GM12801 (cell line): ENCODE results near the gene MPZL2.

Source experiments
- TF ChIP-seq, protein P1 (sequence below): IDR thresholded peaks from one replicate; pipeline ENCODE4 v1.5.1; 2011; ENCODE audit warnings: control low read depth; ENCODE audit not compliant: insufficient read length; ENCODE audit errors: extremely low read depth

Gene MPZL2

DNA sequence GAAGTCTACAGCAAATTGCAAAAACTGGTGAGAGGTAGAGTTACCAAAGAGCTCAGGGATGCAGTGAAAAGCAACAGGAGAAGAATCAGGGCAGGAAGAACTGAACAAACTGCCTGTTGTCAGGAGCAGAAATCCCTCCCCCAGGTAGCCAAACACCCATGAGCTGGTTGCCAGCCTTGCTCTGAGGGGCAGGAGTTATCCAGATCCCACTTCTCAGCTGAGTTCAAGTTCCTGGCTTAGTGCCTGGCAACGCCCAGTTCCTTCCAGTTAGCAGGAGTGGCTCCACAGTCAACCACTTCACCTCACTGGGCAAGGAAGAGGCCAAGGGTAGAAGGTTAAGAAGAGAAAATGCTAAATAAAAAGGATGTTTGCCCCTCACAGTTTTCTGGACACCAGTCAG, 1.9 kb upstream of the MPZL2 start:
- TF ChIP-seq, protein P1, sequence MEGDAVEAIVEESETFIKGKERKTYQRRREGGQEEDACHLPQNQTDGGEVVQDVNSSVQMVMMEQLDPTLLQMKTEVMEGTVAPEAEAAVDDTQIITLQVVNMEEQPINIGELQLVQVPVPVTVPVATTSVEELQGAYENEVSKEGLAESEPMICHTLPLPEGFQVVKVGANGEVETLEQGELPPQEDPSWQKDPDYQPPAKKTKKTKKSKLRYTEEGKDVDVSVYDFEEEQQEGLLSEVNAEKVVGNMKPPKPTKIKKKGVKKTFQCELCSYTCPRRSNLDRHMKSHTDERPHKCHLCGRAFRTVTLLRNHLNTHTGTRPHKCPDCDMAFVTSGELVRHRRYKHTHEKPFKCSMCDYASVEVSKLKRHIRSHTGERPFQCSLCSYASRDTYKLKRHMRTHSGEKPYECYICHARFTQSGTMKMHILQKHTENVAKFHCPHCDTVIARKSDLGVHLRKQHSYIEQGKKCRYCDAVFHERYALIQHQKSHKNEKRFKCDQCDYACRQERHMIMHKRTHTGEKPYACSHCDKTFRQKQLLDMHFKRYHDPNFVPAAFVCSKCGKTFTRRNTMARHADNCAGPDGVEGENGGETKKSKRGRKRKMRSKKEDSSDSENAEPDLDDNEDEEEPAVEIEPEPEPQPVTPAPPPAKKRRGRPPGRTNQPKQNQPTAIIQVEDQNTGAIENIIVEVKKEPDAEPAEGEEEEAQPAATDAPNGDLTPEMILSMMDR = no peak

DNA sequence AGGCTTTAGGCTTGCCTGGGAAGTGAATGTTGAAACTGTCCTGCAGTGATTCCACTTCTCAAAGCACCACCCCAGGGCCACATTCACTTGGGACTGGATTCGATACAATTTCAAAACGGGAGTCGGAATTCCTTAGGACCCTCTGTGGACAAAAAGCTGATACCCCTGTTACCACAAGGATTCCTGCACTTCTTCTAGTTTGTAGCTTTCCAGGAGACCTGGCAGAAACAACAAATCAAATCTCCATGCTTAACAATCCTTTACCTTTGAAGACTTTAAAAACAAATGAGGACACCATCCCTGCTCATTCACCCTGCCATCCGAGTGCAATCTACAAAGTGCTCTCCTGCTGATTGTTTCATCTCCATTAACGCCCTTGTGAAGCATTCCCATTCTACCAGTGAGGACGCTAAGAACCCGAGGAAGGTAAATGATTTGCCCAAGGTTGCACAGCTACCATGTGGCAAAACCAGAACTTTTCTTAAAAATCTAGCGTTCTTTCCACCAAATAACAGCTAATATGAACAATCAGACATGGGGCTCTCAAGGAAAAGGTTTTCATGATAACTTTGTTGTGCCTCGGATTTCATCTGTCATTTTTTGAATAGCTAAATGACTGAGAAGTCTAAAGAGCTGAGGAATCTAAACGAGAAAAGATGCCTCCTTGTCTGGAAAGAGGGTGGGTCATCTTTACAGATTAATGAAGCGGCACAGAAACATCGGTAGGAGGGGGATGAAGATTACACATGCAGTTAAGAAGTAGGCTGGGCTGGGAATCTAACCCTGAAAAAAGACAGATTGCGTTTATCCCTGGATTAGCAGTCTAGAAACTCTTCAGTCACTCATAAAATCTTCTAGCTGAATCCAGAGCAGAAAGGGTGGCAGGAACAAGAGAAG, 720 bp upstream of the MPZL2 start:
- TF ChIP-seq, protein P1 = no peak

DNA sequence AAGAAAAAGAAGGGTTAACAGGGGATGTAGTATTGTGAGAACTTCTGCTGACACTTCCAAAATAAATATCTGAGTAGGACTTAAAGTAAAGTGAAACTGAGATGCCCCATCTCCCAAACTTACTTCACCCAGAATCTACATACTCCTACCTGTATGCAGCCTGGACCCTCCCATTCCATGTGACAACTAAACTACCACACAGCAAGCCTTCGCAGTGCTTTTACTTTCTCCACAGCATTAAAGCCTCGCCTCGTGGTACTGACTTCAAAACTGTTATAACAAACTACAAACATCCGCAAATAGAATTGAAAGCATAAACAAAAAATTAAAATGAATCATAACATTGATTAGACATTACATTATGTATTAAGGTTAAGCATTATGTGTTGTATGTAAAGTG, 985 bp downstream of the MPZL2 start:
- TF ChIP-seq, protein P1 = no peak

DNA sequence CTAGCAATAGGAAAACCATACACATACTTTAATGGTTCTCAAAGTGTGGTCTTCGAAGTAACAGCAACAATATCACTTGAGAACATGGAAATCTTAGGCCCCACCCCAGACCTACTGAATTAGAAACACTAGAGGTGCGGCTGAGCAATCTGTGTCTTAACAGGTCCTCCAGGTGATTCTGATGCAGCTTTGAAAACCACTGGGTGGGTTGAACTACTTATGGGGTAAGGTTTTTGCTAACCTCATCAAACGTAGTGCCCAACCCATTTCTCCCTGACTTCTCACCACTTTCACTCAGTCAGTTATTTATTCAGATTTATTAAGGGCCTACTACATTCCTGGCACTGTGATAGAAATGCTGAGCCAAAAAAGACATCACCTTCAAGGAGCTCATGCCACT, 3.7 kb downstream of the MPZL2 start:
- TF ChIP-seq, protein P1 = no peak

DNA sequence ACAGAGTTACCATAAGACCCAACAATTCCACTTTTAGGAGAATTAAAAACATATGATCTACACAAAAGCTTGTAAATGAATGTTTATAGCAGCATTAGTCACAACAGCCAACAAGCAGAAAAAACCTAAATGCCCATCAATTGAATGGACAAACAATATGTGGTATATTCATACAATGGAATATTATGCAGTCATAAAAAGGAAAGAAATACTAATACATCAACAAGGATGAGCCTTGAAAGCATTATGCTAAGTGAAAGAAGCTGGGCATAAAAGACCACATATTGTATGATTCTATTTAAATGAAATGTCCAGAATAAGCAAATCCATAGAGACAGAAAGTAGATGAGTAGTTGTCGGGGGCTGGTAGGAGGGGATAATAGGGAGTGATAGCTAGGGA, 5.0 kb downstream of the MPZL2 start:
- TF ChIP-seq, protein P1 = no peak

DNA sequence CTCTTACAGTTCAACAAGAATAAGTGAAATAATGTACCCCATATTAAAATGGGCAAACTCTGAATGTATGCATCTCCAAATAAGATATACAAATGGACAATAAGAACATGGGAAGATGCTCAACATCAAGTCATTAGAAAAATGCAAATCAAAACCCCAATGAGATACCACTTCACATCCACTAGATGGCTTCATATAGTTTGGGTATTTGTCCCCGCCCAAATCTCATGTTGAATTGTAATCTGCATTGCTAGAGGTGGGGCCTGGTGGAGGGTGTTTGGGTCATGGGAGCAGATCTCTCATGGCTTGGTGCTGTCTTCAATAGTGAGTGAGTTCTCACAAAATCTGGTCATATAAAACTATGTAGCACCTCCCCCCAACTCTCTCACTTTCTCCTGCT, 5.7 kb downstream of the MPZL2 start:
- TF ChIP-seq, protein P1 = no peak

DNA sequence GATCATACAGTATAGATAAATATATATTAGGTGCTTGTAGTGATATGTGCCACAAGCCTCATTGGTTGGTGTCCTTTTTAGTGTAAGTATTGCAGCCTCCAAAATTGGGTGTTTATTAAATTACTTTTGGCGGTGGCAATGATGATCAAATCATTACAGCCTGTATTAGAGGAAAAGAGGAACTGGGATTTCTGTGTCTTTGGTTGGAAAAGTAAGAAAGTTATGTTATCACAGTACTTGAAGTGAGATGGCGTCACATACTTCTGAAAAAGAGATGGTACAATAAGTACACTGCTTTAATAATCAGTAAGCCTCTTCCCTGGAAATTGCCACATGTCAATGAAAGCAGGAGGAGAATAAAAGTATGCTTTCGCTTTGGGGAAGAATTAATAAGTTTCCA, 11.4 kb downstream of the MPZL2 start:
- TF ChIP-seq, protein P1 = no peak
